GM19239 (cell line): ENCODE results near the gene SLC44A4.

Experiments
- DNase-seq: peaks from one replicate; pipeline ENCODE4 v3.0.0; 2011; ENCODE audit warnings: low spot score; ENCODE audit not compliant: insufficient read length
- FAIRE-seq: peaks from 2 replicates; lab custom pipeline; 2011; peaks lifted over from hg19 to GRCh38; lab: Jason Lieb, UNC

The SLC44A4 gene

GRCh38 chr6:31901953-31902643 lies 23.3 kb upstream of the SLC44A4 start, which contains the start of gene ZBTB12:
TSS of gene ZBTB12 (minus strand) at chr6:31902086. CDS start at chr6:31901305, 781 bp downstream.
- FAIRE-seq (no peak), DNase-seq (peak; percentile 85)

DNA sequence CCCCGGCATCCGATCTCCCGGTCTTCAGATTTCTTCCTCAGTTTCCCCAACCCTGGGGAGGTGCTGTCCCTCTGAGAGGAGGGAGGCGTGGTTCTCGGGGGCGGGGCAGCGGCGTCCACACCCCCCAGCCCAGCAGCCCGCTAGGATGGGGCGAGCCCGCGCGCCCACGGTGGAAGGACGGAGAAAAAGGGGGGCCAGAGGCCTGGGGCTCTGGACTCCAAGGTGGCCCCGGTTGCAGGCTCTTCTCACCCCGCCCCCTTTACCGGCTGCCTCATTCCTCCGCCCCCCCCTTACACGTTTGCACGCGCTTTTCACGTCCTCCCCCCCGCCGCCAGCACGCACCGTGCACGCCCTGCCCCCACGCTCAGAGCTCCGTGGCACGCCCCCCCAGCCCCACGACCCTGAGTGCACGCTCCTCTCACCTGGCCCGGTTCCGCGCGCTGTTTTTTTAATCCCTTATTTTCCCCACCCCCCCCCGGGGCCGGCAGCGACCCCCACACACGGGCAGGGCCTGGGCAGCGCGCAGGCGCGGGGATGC lies 22.7 kb upstream of the SLC44A4 start:
- DNase-seq (peak; percentile 60), FAIRE-seq (no peak)

DNA sequence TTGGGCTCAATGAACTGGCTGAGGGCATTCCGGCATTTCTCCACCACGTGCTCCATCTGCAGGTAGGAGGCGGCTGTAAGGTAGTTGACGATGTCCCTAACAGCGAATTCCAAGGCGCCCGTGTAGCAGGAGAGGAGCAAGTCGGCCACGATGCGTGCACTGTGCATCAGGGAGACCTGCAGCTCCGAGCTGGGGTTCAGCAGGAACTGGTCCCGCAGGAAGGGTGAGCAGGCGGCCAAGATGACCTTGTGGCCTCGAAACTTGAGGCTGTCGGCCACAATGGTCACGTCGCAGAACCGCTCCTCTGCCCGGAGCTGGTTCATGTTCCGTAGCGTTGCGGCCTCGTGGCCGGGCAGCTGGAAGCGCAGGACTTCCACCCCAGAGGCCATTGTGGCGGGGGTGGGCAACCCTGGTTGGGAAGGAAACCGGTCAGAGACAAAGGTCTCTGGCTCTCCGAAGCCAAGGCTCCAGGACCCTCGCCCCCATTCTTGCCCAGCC lies 22.2 kb upstream of the SLC44A4 start:
- DNase-seq: no peak
- no peak for FAIRE-seq

GRCh38 chr6:31899882-31900722 lies 21.3 kb upstream of the SLC44A4 start:
- no peak for FAIRE-seq

DNA sequence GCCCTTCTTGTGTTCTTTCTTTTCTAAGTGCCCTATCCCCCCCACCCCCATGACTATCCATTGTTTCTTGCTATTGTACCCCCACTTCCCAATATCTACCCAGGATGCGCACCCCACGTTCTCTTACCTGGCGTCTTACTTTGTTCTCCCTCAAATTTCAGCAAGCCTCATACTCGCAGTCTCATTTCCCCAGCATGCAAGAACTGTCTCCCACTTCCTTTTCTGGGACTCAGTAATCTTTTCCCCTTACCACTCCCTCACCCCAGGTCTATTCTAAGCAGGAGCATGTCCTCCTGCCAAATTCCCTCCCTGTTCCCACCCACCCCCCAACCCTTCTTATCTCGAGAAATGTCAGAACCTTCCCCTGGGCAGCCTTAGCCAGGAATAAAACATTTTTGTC lies 20.4 kb upstream of the SLC44A4 start:
- FAIRE-seq: no peak
- DNase-seq: no peak

More at GRCh38 chr6:31899882-31900722, 21.3 kb upstream of the SLC44A4 start:
- DNase-seq: no peak

DNA sequence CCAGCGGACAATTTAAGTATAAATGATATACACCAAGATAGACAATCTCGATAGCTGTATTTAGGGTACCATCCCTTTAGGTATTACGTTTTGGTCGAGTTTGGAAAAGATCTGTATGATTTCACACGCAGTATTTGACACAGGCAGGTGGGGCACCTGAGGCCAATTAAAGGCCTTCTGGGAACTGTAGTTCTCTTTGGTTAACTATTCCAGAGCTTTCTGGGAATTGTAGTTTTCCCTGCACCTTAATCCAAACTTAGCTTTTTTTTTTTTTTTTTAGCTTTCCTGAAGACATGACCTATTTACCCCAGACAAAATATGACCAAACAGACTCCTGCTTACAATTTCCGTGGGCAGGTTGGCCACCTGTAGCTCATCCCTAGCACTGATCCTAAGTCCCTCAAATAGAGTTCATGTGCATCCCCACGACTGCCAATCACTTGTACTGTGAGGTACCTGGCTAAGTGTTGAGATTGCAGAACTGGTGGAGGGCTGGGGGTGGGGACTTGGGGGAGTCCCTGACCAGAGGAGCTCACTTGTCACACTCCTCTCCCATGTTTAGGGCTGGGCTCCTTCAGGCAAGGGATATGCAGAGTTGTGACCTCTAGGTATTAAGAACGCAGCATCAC lies 19.7 kb upstream of the SLC44A4 start:
- DNase-seq: peak; percentile 59
- FAIRE-seq: peak; percentile 74

DNA sequence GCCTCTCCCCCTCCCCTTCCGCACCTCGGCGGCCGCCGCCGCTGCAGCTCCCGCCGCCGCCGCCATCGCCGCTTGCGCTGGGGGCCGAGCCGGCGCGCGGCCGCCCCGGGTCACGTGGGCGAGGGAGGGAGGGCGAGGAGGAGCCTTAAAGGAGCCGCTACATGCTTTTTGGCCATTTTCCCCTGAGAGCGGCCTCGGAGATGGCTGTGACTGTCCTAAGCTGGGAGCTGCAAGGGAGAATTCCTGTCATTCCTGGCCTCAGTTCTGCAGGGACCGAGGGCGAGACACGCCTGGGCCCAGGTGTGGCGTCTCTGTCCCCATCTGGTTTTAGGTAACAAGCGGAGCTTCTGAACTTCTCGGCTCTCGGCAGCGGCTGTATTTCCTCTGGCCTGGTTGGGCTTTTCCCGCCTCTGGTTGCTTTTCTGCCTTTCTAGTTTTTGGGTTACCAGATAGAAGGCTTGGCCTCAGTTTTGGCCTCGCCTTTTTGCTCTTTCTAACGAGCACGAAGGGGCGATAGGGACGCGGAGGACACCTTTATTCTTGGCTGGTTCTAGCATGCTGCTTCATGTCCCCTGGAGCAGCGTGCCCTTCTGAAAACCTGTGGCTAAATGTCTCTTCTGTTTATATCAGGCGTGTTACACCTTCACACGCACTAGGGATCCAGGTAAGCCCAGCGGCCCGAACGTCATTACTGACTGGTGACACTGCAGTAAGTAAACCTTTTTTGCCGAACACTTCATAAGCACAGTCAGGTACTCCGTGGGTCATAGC lies 19.0 kb upstream of the SLC44A4 start, which contains the start of gene EHMT2:
Gene EHMT2, minus strand, starts transcription at position 87 of the 771 bp plus-strand sequence. Its CDS starts 21 bp downstream, at position 66.
- peak; percentile 86 for FAIRE-seq
- peak; percentile 96 for DNase-seq

GRCh38 chr6:31896856-31897611 lies 18.2 kb upstream of the SLC44A4 start:
- FAIRE-seq: no peak
- DNase-seq: no peak

GRCh38 chr6:31896493-31896855 lies 17.7 kb upstream of the SLC44A4 start:
- no peak for DNase-seq
- FAIRE-seq: no peak

- FAIRE-seq: no peak
- DNase-seq: no peak
Observed at GRCh38 chr6:31892821-31893220, 14.0 kb upstream of the SLC44A4 start.

DNA sequence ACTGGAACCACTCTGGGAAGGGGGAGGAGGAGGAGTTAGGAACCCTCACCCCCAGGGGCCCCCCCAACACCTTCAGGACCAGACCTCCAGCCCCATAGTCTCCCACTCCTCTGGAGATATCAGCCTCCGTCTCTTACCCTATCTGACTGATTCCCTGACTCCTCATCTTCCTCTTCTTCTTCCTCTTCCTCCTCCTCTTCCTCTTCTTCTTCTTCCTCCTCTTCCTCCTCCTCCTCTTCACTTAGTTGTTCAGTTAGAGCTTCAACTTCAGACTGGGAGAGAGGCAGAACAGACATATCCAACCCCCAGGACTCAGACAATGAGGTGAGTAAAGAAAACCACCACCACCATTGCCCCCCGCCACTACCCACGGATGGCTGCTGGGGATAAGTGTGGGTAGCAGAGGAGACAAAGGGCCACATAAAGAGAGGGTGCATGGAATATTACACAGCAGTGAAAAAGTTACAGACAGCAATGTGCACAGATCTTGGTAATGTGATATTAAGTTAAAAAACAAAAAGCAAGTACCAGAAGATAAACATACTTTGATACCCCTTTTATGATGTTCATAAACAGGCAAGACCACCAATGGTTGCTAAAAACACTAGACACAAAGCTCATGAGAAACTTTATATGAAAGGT lies 10.7 kb upstream of the SLC44A4 start:
- FAIRE-seq (no peak), DNase-seq (no peak)

- FAIRE-seq (peak; percentile 35), DNase-seq (peak; percentile 67)
Observed at GRCh38 chr6:31888276-31889258, 9.8 kb upstream of the SLC44A4 start.

DNA sequence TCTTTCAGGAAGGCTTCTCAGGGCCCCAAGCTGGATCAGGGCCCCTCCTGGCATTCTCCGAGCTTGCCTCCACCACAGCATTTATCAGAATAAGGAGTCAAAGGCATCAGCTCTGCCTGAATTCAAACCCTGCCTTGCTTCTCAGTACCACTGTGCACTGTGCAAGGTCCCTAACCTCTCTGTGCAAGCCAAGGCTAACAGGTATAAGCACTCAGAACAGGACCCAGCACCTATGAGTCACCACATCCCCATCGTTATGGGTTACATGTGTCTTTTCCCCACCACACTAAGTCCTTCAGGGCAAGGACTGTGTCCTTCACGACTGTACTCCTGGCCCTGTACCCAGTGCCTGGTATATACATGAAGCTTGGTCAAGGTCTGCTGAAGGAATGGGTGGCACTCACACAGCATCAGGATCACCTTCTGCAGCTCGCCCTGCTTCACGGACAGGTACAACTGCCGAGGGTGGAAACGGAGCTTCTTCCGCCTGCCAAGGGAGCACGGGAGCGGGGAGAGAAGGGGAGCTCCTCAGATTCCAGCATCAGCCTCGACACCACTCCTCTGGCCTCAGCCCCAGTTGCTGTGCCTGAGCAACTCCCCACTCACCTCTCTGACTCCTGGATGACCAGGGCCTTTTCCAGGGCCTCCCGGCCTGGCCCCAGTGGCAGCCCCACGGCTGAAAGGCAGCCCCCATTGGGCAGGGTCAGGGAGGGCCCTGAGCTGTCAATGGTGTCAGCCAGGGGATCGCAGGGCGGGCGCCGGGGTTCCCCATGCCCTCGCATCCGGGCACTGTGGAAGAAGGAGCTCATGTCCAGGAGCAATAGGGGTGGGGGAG lies 8.6 kb upstream of the SLC44A4 start:
- no peak for FAIRE-seq

GRCh38 chr6:31886541-31886991 lies 7.8 kb upstream of the SLC44A4 start:
- FAIRE-seq (no peak), DNase-seq (no peak)

More for the DNA sequence above, 8.6 kb upstream of the SLC44A4 start:
- no peak for DNase-seq

GRCh38 chr6:31884528-31885035 lies 5.8 kb upstream of the SLC44A4 start:
- FAIRE-seq: no peak

DNA sequence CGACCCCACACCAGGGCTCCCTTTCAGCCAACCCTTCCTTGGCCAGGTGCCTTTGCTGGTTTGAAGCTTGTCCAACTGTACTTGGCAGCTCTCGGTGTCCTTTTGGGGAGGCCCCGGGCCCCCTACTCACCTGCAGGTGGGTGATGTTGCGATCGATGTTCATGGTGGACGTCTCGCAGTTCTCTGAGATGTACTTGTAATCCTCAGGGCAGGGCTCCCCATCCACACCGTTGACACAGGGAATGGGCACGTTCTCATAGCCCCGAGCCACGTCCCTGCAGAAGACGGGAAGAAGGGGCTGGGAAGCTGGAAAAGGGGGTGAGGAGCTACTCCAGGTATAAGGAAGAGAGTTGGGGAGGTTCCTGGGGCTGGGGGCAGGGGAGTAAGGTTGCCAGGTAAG lies 4.9 kb upstream of the SLC44A4 start:
- FAIRE-seq: no peak

More at GRCh38 chr6:31884528-31885035, 5.8 kb upstream of the SLC44A4 start:
- DNase-seq: no peak

More for the DNA sequence above, 4.9 kb upstream of the SLC44A4 start:
- no peak for DNase-seq
